ENCODE measurements around the gene MRPL33.
"Not testable (repeated sequence)": the region's sequence is repeated elsewhere in the genome, so short reads cannot be mapped to it uniquely, and the experiment has no call there.

MRPL33 gene

DNA sequence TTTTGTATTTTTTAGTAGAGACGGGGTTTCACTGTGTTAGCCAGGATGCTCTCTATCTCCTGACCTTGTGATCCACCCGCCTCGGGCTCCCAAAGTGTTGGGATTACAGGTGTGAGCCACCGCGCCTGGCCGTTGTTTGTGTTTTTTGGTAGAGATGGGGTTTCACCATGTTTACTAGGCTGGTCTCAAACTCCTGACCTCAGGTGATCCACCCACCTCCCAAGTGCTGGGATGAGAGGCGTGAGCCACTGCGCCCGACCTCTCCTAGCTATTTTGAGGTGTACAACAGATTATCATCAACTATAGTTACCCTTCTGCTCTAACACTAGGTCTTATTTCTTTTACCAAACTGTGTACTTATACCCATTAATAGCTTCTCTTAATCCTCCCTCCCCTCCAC is 28.9 kb upstream of the MRPL33 start:
- DNase-seq, result no peak

DNA sequence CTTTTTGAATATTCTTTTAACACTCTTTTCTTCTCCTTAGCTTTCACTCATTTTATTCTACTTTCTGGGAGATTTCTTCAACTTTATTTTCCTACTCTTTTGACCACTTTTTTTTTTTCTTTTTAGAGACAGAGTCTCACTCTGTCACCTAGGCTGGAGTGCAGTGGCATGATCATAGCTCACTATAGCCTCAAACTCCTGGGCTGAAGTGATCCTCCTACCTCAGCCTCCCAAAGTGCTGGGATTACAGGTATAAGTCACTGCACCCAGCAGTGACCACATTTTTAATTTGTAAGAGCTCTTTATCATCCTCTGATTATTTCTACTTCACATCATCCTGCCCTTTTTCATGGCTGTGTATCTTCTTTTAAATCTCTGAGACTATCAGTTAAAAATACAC is 26.0 kb upstream of the MRPL33 start:
- not testable (repeated sequence) for DNase-seq

GRCh38 chr2:27746325-27746724 is 25.2 kb upstream of the MRPL33 start:
- no peak for DNase-seq

GRCh38 chr2:27747827-27748352 is 23.6 kb upstream of the MRPL33 start:
- DNase-seq, result no peak

DNA sequence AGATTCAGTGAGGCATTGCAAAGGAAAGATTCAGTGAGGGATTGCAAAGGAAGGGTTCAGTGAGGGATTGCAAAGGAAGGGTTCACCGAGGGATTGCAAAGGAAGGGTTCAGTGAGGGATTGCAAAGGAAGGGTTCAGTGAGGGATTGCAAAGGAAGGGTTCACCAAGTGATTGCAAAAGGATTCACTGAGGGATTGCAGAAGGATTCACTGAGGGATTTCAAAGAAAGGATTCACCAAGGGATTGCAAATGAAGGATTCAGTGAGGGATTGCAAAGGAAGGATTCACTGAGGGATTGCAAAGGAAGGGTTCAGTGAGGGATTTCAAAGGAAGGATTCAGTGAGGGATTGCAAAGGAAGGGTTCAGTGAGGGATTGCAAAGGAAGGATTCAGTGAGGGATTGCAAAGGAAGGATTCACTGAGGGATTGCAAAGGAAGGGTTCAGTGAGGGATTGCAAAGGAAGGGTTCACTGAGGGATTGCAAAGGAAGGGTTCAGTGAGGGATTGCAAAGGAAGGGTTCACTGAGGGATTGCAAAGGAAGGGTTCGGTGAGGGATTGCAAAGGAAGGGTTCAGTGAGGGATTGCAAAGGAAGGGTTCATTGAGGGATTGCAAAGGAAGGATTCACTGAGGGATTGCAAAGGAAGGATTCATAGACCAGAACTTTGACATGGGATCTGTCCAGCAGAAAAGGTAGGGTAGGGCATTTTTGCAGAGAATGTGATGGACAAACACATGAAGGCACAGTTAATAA is 22.5 kb upstream of the MRPL33 start:
- not testable (repeated sequence) for DNase-seq

DNA sequence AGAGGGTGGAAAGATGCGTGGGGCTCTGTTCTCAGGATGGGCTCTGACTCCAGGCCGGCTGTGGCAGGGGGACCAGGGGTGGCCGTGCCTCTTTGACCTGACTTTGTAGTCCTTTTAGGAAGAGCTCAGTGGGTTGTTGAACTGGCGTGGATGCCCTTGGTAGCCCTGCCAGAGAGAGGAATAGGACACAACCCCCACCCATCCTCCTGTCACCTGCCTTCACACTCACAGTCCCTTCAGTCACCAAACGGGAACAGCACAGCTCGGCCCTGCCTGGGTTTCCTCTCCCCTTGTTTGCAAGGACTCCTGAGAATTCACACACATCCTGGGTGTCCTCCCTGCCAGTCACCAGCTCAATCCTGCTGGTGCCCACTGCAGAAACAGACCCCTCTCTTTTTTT is 20.1 kb upstream of the MRPL33 start:
- no peak for DNase-seq

- no peak for DNase-seq
These were observed 18.8 kb upstream of the MRPL33 start for GRCh38 chr2:27752551-27753237.

- DNase-seq, result peak; percentile 71
These were observed 17.4 kb upstream of the MRPL33 start for GRCh38 chr2:27754138-27754588.

GRCh38 chr2:27754831-27755230 is 16.7 kb upstream of the MRPL33 start:
- no peak for DNase-seq

- no peak for DNase-seq
These were observed 15.4 kb upstream of the MRPL33 start for GRCh38 chr2:27756091-27756490.

DNA sequence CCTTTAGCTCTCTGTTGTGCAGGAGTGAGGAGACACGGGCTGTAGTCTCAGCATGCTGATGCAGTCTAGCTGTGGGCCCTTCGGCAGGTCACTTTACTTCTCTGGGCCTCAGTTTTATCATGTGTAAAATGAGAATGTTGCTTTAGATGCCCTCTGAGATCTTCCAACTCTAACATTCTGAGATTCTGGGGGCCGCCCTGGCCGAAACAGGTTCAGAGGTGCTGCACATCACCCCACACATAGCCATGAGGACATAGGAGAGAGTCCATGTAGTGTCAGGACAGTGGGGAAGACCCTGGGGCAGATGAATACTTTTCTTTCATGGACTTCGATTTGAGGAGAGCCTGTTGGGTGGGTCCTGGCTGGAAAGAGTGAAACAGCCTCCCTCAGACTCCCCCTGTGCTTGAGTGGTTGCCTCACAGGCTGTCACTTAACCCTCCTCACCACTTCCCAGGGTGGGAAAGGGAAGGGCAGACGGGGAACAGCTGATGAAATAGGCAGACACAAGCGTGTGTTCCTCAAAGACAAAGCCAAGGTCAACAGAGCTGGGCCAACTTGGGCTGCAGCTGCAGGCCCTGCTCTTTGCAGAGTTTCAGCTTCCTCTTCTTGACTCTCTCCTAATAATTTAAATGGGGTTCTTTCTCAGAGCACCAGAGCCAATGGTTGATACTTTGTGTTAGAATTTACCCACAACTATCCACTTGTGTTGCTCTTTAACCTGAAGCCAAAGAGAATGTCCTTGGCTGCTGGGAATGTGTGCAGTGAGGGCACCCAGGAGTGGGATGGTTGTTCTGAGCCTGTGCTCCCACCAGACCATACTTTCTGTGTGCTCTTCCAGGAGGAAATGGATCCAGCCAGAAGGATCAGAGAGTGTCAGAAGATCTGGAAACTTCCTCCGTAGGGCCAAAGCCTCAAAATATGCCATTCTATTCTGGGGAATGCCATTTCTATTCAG is 14.7 kb upstream of the MRPL33 start:
- DNase-seq, result peak; percentile 49

DNA sequence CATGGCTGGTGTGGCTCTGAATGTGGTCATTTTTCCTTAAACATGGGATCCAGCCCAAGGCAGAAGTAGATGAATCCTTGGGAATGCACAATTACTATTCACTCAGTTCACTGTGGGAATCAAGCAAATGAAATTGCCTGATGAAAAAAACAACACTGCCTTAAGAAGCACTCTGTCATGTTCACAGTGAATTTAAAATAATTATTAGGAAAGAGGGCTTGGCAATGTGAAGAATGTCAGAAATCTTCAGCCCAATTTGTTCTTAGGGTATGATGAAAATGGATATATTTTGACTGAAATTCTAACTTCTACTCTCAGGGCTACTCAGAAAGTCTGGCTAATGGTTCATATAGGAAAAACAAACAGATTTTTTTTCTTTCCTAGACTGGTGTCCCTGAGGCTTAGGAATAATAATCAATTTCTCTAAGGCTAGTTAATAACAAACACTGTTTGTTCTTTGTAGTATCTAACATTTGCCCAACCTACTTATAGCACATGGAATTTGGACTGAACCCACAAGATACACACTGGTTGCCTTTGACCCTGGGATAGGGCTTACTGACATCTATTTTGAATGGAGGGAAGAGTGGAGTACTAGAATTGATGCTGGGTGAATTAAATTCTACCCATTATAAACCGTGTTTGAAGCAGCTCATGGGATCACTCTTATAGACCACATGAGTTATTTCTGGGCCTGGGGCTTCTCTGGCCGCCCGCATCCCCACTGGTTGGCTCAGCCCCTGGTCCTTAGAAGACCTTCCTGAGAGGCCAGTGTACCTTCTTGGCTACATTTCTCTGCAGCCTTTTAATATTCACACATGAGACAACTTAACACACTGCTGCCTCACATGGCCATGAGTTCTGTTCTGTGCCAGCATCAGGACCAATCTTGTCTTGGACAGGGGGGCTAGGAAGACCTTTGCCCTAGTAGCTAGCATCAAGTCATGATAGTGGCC is 8.3 kb upstream of the MRPL33 start:
- DNase-seq, result peak; percentile 53

- DNase-seq, result no peak
These were observed 7.6 kb upstream of the MRPL33 start for GRCh38 chr2:27763907-27764267.

GRCh38 chr2:27764526-27764925 is 7.0 kb upstream of the MRPL33 start:
- DNase-seq, result not testable (repeated sequence)

DNA sequence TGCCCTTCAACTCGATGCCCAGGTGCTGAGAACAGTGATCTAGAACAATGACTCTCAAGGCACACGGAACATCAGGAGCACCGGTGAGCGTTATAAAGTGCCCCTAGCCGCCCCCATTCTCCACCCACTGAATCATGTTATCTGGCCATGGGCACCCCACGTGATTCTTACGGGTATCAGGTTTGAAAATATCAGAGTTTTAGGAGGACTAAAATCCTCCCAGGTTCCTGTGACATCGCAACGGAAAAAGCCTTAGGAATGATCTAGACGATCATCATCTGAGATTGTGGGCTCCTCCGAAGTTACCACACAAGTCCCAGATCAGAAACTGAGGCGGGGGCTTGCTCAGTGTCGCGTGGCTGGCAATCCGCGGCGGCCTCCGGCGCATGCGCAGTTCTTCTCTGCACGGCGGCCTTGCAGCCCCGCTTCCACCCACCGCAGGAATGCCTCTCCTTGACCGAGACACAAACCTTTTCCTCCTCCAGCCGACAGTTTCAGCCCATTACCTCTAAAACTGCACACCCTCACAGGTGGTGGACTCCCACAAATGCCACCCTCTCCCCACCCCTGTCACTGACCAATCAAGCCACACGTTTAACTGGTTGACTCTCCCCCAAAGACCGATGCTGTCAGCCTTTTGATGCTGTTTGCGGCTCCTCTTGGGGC is 5.8 kb upstream of the MRPL33 start:
- peak; percentile 44 for DNase-seq

DNA sequence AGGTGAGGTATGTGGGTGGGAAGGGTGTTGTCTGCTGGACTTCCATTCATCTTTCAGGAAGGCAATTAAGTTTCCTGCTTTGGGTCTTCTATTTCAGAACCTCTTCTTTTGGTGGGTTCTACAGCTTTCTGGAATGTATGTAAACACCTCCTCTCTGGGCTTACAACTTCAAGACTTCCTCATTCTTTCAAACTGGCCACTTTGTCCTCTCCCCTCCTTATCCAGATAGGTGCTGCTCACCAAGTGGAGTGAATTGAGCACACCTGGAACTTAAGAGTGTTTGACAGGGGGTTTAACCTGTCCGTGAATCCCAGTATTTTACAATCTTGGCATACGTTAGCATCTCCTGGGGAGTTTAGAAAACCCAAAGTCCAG is 5.2 kb upstream of the MRPL33 start:
- DNase-seq, result no peak

GRCh38 chr2:27771202-27771547 is 344 bp upstream of the MRPL33 start:
- DNase-seq, result no peak

GRCh38 chr2:27772804-27773203 is 1.3 kb downstream of the MRPL33 start:
- DNase-seq, result no peak

DNA sequence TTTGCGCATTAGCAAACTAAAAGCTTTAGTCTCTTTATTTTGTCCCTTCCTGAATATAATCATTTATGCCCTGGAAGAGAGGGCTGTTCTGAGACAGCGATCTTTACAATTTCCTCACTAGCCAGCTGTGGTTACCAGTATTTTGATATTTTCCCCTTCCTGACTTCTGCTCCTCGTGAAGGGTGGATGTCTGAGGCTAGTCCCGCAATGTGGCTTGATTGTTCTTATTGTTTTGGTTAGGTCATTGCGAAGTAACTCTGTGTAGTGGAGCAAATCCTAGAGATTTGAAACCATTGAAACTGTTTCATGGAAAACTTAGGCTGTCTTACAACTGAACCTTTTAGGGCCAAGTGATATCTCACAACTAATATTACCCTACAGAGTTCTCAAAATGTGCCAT is 2.4 kb downstream of the MRPL33 start:
- DNase-seq, result no peak

- no peak for DNase-seq
These were observed 4.6 kb downstream of the MRPL33 start for GRCh38 chr2:27776097-27776496.

DNA sequence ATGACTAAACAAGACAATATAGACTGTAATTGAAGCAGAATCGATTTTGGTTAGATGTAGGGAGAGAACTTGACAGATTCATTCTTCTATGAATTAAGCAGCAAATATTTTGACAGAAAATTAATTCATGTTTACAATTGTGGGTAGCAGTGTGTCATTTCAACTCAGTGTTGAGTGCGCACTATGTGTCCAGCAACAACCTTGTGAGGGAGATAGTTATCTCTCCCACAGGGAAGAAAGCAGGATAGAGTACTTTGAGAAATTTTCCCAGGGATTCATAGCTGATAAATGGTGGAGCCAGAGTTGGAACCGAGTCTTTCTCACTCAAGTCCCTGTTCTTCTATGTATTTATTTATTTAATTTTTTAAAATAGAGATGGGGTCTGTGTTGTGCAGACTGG is 5.2 kb downstream of the MRPL33 start:
- DNase-seq, result no peak
